ENCODE results near the gene NUP62. TPM values are rescaled to one million over a fixed set of nuclear protein-coding genes. Genes with fewer than 3 reads are reported as not detected.
"Not testable (repeated sequence)": the region's sequence is repeated elsewhere in the genome, so short reads cannot be mapped to it uniquely, and the experiment has no call there.

NUP62 gene
- 18.9 and 24.5 TPM in 2 replicates for total RNA-seq

- peak; percentile 24 to 83 for DNase-seq (ENCODE audit: low read depth in 2 of 2)
Measured at GRCh38 chr19:49929121-49929610, at the start of gene NUP62, which contains the start of gene ATF5. NUP62 (minus strand) TSS chr19:49929504; CDS start chr19:49909807, 19,697 bp downstream. ATF5 (plus strand) TSS chr19:49929205; CDS start chr19:49930851, 1,646 bp downstream.

GRCh38 chr19:49978324-49978723, 49.0 kb upstream of the NUP62 start:
- DNase-seq (ENCODE audit: low read depth in 2 of 2), result no peak

- no peak for DNase-seq (ENCODE audit: low read depth in 2 of 2)
Measured at GRCh38 chr19:49977881-49978280, 48.6 kb upstream of the NUP62 start.

DNA sequence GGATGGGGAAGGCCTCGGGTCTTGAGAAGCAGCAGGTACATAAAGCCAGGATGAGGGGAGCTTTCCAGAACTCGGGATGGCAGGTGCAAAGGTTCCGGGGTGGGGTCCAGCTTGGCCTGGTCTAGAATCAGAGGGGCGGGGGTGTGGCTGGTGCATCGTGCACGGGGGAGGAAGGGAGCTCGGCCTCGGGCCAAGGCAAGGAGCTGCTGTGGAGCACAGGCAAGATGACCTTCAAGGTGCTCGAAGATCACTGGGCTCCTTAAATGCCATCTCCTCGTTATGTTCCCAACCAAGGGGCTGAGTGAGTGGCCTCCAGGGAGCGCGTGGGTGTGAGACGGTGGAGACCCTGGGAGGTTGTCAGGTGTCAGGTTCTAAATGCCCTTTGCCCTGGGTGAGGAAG, 47.8 kb upstream of the NUP62 start:
- DNase-seq (ENCODE audit: low read depth in 2 of 2), result no peak

GRCh38 chr19:49976496-49976895, 47.2 kb upstream of the NUP62 start:
- no peak for DNase-seq (ENCODE audit: low read depth in 2 of 2)

- no peak for DNase-seq (ENCODE audit: low read depth in 2 of 2)
Measured at GRCh38 chr19:49975051-49975450, 45.7 kb upstream of the NUP62 start.

- no peak for DNase-seq (ENCODE audit: low read depth in 2 of 2)
Measured at GRCh38 chr19:49973987-49974386, 44.7 kb upstream of the NUP62 start.

DNA sequence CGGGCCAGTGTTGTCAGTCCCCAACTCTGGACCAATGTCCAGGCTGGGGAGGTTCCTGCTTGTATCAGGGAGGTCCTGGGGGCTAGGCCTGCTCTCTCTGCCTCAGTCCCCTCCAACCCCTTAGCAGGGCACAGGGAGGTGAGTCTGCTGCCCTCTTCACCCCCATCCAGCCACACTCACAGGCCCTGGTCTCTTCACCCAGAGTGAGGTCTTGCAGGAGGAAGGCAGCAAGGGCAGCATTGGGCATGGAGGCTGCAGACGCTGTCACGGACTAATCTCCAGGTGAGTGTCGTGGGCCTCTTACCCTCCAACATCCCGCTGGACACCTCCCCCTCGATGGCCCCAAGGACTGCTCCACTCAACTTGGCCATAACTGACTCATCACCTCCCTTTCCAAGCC, 43.5 kb upstream of the NUP62 start:
- no peak for DNase-seq (ENCODE audit: low read depth in 2 of 2)

GRCh38 chr19:49971991-49972411, 42.7 kb upstream of the NUP62 start:
- no peak for DNase-seq (ENCODE audit: low read depth in 2 of 2)

DNA sequence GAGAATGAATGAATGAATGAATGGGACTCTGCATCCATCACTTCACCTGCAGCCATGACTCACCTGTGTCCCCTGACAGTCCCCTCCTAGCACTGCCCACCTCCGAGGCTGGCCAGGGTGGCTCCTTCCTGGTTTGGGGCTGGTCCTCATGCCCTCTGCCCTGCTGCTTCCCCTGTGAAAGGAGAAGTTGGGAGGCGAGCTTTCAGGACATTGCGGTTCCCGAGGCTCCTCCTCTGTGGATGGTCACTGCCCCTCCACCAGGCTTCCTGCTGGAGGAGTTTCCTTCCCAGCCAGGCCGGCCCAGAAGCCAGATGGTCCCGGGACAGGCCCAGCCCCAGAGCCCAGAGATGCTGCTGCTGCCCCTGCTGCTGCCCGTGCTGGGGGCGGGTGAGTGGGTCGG, 40.1 kb upstream of the NUP62 start:
- DNase-seq (ENCODE audit: low read depth in 2 of 2), result not testable (repeated sequence)

- DNase-seq (ENCODE audit: low read depth in 2 of 2), result no peak
Measured at GRCh38 chr19:49968279-49968922, 39.1 kb upstream of the NUP62 start.

DNA sequence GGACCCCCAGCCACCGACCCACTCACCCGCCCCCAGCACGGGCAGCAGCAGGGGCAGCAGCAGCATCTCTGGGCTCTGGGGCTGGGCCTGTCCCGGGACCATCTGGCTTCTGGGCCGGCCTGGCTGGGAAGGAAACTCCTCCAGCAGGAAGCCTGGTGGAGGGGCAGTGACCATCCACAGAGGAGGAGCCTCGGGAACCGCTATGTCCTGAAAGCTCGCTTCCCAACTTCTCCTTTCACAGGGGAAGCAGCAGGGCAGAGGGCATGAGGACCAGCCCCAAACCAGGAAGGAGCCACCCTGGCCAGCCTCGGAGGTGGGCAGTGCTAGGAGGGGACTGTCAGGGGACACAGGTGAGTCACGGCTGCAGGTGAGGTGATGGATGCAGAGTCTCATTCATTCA, 31.7 kb upstream of the NUP62 start, which contains the start of gene SIGLEC11:
Gene SIGLEC11, minus strand, starts transcription at position 193 of the 400 bp plus-strand sequence. Its CDS starts 91 bp downstream, at position 102.
- not testable (repeated sequence) for DNase-seq (ENCODE audit: low read depth in 2 of 2)

GRCh38 chr19:49959892-49960291, 30.6 kb upstream of the NUP62 start:
- DNase-seq (ENCODE audit: low read depth in 2 of 2), result not testable (repeated sequence)

- DNase-seq (ENCODE audit: low read depth in 2 of 2), result not testable (repeated sequence)
Measured at GRCh38 chr19:49958596-49958995, 29.3 kb upstream of the NUP62 start.

GRCh38 chr19:49958144-49958543, 28.8 kb upstream of the NUP62 start:
- not testable (repeated sequence) for DNase-seq (ENCODE audit: low read depth in 2 of 2)

DNA sequence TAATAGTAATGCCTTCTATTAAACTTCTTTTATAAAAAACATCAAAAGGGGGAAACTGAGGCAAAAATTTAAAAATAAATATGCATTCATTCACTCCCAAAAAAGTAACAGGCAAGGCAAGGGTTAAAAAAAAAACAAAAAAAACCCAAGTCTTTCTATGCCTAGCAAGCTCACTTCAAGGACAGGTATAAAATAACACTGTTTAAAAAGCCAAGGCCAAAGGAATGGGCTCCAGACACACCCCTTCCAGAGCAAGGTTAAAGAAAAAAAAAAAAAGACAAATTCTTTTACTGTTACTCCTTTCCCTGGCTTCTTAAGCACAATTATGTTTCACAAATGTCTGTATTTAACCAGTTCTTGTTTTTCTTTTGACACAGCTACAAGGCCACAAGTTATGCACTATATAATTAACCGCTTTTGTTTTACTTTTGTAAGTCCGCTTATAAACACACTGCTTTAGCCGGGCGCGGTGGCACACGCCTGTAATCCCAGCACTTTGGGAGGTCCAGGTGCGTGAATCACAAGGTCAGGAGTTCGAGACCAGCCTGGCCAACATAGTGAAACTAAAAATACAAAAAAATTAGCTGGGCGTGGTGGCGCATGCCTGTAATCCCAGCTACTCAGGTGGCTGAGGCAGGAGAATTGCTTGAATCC, 28.1 kb upstream of the NUP62 start:
- no peak for DNase-seq (ENCODE audit: low read depth in 2 of 2)

DNA sequence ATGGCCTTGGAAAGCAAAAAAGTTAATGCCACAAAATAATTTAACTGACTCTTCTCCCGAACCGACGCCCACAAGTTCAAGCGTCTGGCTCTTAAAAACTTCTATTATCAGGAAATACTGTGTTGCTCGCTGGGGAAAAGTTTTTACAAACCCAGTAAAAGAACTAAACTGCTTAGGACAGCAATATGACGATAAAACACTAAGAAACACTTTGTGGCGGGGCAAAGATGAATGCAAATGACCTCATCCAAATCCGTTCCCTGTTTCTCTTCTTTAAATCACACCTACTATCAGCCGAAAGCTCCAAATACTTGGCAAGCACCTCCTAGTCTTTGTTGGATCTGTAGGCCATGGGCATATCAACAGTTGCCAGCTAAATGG, 26.8 kb upstream of the NUP62 start:
- no peak for DNase-seq (ENCODE audit: low read depth in 2 of 2)

DNA sequence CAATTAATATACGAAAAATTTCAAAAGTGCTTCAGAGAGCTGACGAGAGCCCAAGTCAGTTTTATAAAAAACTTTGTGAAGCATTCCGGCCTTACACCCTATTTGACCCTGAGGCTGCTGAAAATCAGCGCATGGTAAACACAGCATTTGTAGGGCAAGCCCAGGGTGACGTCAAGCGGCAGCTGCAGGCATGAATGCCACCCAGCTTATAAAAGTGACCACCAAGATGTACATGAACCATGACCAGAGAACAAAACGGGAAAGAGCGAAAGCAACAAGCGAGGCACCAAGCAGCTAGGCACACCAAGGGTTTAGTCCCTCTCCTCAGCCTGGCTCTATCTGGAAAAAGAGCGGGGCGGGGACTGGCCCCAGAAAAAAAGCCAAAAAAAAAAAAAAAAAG, 25.6 kb upstream of the NUP62 start:
- DNase-seq (ENCODE audit: low read depth in 2 of 2), result no peak

- no peak for DNase-seq (ENCODE audit: low read depth in 2 of 2)
Measured at GRCh38 chr19:49954092-49954829, 25.0 kb upstream of the NUP62 start.

GRCh38 chr19:49953416-49953815, 24.1 kb upstream of the NUP62 start:
- DNase-seq (ENCODE audit: low read depth in 2 of 2), result no peak

DNA sequence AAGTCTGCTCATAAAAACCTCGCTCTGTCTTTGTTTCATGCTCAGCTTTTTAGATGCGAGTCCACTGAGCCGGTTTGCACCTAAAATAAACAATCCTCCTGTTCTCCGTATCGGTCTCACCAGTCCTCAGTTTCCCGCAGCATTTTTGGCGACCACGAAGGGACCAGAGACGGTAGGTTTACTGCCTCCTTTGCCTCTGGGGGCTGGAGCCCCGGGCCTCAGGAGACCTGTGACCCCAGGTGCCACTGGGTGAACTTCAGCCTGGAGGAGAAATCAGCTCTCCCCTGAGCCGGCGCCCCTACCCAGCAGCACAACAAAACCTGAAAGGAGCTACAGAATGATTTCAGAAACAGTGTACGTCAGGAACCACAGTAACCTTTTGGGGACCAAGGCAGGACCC, 23.6 kb upstream of the NUP62 start:
- DNase-seq (ENCODE audit: low read depth in 2 of 2), result no peak

DNA sequence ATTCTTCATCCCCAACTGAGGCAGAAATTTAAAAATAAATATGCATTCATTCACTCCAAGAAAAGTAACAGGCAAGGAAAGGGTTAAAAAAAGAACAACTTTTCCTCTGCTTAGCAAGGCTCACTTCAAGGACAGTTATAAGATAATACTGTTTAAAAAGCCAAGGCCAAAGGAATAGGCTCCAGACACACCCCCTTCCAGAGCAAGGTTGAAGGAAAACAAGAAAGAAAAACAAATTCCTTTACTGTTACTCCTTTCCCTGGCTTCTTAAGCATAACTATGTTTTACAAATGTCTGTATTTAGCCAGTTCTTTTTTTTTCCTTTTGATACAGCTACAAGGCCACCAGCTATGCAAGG, 23.2 kb upstream of the NUP62 start:
- DNase-seq (ENCODE audit: low read depth in 2 of 2), result no peak
